Measurements from ENCODE around the gene MAP2K5. TPM values are rescaled to one million over a fixed set of nuclear protein-coding genes. Genes with fewer than 3 reads are reported as not detected.

MAP2K5 gene
- total RNA-seq, 4 donors from 2014 or later = 10.2 to 13.8 (median 11.9) TPM

- H3K36me3 ChIP-seq = no peaks in the 10 kb centered on the region
- H3K27me3 ChIP-seq = no peaks in the 10 kb centered on the region
- no peaks in the 10 kb centered on the region for H3K9me3 ChIP-seq
- no peak for DNase-seq (ENCODE audit: low spot score in 2 of 2)
- 48 to 53% methylated on average over 7 of the region's 7 CpGs for WGBS, 2 donors
- H3K27ac ChIP-seq = no peak overlapping the region
- H3K4me3 ChIP-seq = no peak overlapping the region
- no peak for TF ChIP-seq CTCF (IDR thresholded peaks at IDR 0.05)
- TF ChIP-seq POLR2A (IDR thresholded peaks at IDR 0.05) = no peak
- no peak for TF ChIP-seq EP300 (IDR thresholded peaks at IDR 0.05)
- peaks cover 0 to 6% (median 0%) of the 10 kb centered on the region in 4 donors for H3K4me1 ChIP-seq
These were observed 307.8 kb downstream of the MAP2K5 start for GRCh38 chr15:67850336-67850735.

GRCh38 chr15:67850994-67851571, 308.6 kb downstream of the MAP2K5 start:
- 72 to 76% methylated on average over 4 of the region's 4 CpGs for WGBS, 2 donors
- Histone ChIP-seq H3K9me3 (no peaks in the 10 kb centered on the region), H3K4me3 (no peak overlapping the region), H3K36me3 (no peaks in the 10 kb centered on the region), H3K27ac (no peak overlapping the region), H3K27me3 (no peaks in the 10 kb centered on the region), H3K4me1 (peaks cover 0 to 6% (median 0%) of the 10 kb centered on the region in 4 donors)
- no peak for DNase-seq (ENCODE audit: low spot score in 2 of 2)
- TF ChIP-seq CTCF (IDR thresholded peaks at IDR 0.05) (no peak), EP300 (IDR thresholded peaks at IDR 0.05) (no peak), POLR2A (IDR thresholded peaks at IDR 0.05) (no peak)

GRCh38 chr15:67852418-67852817, 309.9 kb downstream of the MAP2K5 start:
- Histone ChIP-seq H3K9me3 (no peaks in the 10 kb centered on the region), H3K36me3 (no peaks in the 10 kb centered on the region), H3K27ac (no peak overlapping the region), H3K4me1 (peaks cover 0 to 6% (median 0%) of the 10 kb centered on the region in 4 donors), H3K4me3 (no peak overlapping the region), H3K27me3 (no peaks in the 10 kb centered on the region)
- TF ChIP-seq CTCF (IDR thresholded peaks at IDR 0.05) (no peak), POLR2A (IDR thresholded peaks at IDR 0.05) (no peak), EP300 (IDR thresholded peaks at IDR 0.05) (no peak)
- no peak for DNase-seq (ENCODE audit: low spot score in 2 of 2)
- WGBS, 2 donors = 72 to 80% methylated on average over 3 of the region's 3 CpGs

GRCh38 chr15:67853454-67853853, 311.0 kb downstream of the MAP2K5 start:
- TF ChIP-seq CTCF (IDR thresholded peaks at IDR 0.05) = no peak
- TF ChIP-seq EP300 (IDR thresholded peaks at IDR 0.05) = no peak
- TF ChIP-seq POLR2A (IDR thresholded peaks at IDR 0.05) = no peak
- Histone ChIP-seq H3K4me1 (peaks cover 0 to 6% (median 0%) of the 10 kb centered on the region in 4 donors), H3K27me3 (no peaks in the 10 kb centered on the region), H3K9me3 (no peaks in the 10 kb centered on the region), H3K36me3 (no peaks in the 10 kb centered on the region), H3K4me3 (no peak overlapping the region), H3K27ac (no peak overlapping the region)
- no peak for DNase-seq (ENCODE audit: low spot score in 2 of 2)
- WGBS, 2 donors = 85 to 91% methylated on average over 3 of the region's 3 CpGs

- Histone ChIP-seq H3K4me1 (peaks cover 0 to 6% (median 0%) of the 10 kb centered on the region in 4 donors), H3K4me3 (no peak overlapping the region), H3K27ac (no peak overlapping the region), H3K9me3 (no peaks in the 10 kb centered on the region), H3K27me3 (no peaks in the 10 kb centered on the region), H3K36me3 (no peaks in the 10 kb centered on the region)
- WGBS, 2 donors = 57 to 92% methylated on average over 1 of the region's 1 CpG
- no peak for DNase-seq (ENCODE audit: low spot score in 2 of 2)
- TF ChIP-seq EP300 (IDR thresholded peaks at IDR 0.05) (no peak), CTCF (IDR thresholded peaks at IDR 0.05) (no peak), POLR2A (IDR thresholded peaks at IDR 0.05) (no peak)
These were observed 311.9 kb downstream of the MAP2K5 start for GRCh38 chr15:67854358-67854757.

All from tibial nerve (tissue), 4 donors.